ENCODE data around the gene RASL10A.
A peak's percentile ranks its signal among the peaks of the same experiment; 100 is the strongest.

The RASL10A gene

GRCh38 chr22:29267858-29268510, 47.5 kb downstream of the RASL10A start, which contains the start of the genes EWSR1 and RHBDD3:
Gene EWSR1 (plus strand): TSS chr22:29268268. CDS start chr22:29268337, 69 bp downstream.
Gene RHBDD3 (minus strand): TSS chr22:29267981. CDS start chr22:29265626, 2,355 bp downstream.
- DNase-seq, result peak; percentile 97

DNA sequence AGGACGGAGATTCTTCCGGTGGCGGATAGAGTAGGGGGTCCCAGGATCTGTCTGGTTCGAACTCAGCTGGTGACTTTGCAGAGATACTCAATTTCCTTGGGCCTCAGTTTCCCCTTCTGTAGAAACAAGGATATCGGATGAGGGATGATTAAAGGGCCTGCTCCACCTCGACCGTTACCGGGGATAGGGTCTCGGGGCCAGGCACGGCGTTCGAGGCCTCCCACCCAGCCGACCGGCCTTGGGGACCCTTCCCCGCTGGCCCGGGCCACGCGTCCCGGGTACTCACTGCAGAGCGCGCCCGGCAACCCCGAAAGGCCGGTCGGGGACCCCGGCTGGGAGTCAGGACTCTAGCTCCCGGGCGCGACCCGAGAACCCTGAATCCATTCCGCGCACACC, 48.0 kb downstream of the RASL10A start:
- DNase-seq, result no peak

GRCh38 chr22:29266564-29267461, 48.7 kb downstream of the RASL10A start:
- peak; percentile 20 for DNase-seq

GRCh38 chr22:29265929-29266328, 49.6 kb downstream of the RASL10A start:
- no peak for DNase-seq

DNA sequence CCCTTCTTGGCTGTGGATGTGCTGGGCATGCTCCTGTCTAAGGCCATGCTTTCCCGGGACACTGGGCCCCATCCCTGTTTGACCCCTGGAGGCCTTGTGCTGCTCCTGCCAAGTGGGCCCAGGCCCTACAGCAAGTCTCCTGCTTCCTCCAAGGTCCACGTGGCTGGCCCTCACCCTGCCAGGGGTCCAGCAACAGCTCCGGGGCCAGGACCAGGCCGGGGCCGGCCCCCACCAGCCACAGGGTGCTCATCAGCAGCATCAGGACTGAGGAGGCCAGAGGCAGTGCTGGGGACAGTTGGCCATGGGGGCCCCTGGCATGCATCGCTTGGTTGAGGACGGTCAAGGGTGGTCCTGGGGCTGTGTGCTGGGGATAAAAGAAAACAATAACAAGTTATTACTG, 50.2 kb downstream of the RASL10A start:
- no peak for DNase-seq

- no peak for DNase-seq
These were observed 51.7 kb downstream of the RASL10A start for GRCh38 chr22:29263791-29264276.

All from activated CD4-positive, alpha-beta T cell treated with anti-CD3 and anti-CD28 coated beads, Interleukin-2, Interleukin-6, amounts not matched to agents 100 ng/mL and 50 ng/mL, durations not matched to agents 16 hours and 8 hours (primary cell).